ENCODE data around the gene TATDN3.

DNA sequence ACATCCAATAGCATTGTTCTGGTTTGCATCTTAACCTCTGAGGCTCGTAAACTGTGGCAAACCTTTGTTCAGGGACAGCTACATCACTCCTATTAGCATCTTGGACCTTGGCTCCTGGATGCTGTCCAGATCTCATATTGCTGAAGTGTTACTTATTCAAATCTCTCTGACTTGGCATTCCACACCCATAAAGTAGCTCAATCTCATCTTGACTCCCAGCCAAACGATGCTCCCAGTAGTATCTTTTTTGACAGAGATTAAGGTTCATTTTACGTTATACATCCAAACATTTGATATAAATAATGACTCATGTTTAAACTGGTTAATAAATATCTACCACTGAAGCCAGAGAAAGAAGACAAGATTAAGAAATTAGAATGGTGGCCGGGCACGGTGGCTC lies 62.0 kb downstream of the TATDN3 start:
- TF ChIP-seq YY1 (IDR thresholded peaks at IDR 0.05; ENCODE audit: low read depth, low read length) (no peak), CEBPB (IDR thresholded peaks at IDR 0.05; ENCODE audit: low read depth, low read length) (no peak), CTCF (IDR thresholded peaks at IDR 0.05; ENCODE audit: control extremely low read depth in 1 of 3, insufficient read depth in 1 of 3, low read depth in 1 of 3, low read length in 3 of 3) (no peak), TBP (IDR thresholded peaks at IDR 0.05; ENCODE audit: low read depth, low read length) (no peak), SIRT6 (IDR thresholded peaks at IDR 0.05; ENCODE audit: low read length) (no peak), EGR1 (IDR thresholded peaks at IDR 0.05; ENCODE audit: borderline replicate concordance, low read depth, low read length) (no peak), POU5F1 (IDR thresholded peaks at IDR 0.05; ENCODE audit: low read depth, low read length) (no peak), POLR2A (IDR thresholded peaks at IDR 0.05; ENCODE audit: control extremely low read depth in 1 of 2, low read depth in 2 of 2, low read length in 2 of 2) (no peak)
